DND-41 (cell line): ENCODE data around the gene DAGLA.

Source experiments
- EZH2 ChIP-seq: IDR thresholded peaks from 3 replicates; pipeline ENCODE4 v1.6.1; 2012; ENCODE audit warnings: borderline replicate concordance, low read depth, mild to moderate bottlenecking, moderate library complexity, low read length, inconsistent platforms; ENCODE audit not compliant: severe bottlenecking
- TF ChIP-seq, protein P1 (sequence below): IDR thresholded peaks from 2 replicates; pipeline ENCODE4 v1.5.1; 2012; ENCODE audit warnings: borderline replicate concordance, low read length, moderate library complexity, mild to moderate bottlenecking; ENCODE audit not compliant: poor library complexity, severe bottlenecking; ENCODE audit errors: extremely low read depth

GRCh38 chr11:61747967-61748285, 67.7 kb downstream of the DAGLA start:
- TF ChIP-seq, protein P1, sequence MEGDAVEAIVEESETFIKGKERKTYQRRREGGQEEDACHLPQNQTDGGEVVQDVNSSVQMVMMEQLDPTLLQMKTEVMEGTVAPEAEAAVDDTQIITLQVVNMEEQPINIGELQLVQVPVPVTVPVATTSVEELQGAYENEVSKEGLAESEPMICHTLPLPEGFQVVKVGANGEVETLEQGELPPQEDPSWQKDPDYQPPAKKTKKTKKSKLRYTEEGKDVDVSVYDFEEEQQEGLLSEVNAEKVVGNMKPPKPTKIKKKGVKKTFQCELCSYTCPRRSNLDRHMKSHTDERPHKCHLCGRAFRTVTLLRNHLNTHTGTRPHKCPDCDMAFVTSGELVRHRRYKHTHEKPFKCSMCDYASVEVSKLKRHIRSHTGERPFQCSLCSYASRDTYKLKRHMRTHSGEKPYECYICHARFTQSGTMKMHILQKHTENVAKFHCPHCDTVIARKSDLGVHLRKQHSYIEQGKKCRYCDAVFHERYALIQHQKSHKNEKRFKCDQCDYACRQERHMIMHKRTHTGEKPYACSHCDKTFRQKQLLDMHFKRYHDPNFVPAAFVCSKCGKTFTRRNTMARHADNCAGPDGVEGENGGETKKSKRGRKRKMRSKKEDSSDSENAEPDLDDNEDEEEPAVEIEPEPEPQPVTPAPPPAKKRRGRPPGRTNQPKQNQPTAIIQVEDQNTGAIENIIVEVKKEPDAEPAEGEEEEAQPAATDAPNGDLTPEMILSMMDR: no peak
- TF ChIP-seq EZH2: no peak
